Measurements from ENCODE around the gene RHOT2.

- TF ChIP-seq NR3C1 (CRISPR knock-in tag; IDR thresholded peaks at IDR 0.05) (no peak), SRF (CRISPR knock-in tag; IDR thresholded peaks at IDR 0.05) (no peak), EP300 (IDR thresholded peaks at IDR 0.05; ENCODE audit: low read length) (peak; percentile 65), NFRKB (IDR thresholded peaks at IDR 0.05; ENCODE audit: low read depth) (no peak)
These were observed at the start of gene RHOT2 for GRCh38 chr16:667780-668518.

Measured in K562 (cell line).